ENCODE measurements around the gene AZU1.

GRCh38 chr19:873084-873483 is 45.4 kb downstream of the AZU1 start:
- no peak for TF ChIP-seq CTCF (IDR thresholded peaks at IDR 0.05)
- no peak for TF ChIP-seq POLR2A (IDR thresholded peaks at IDR 0.05)

All from body of pancreas (tissue), 4 donors.